ENCODE measurements around the gene CUL7.
"Not testable (repeated sequence)": the region's sequence is repeated elsewhere in the genome, so short reads cannot be mapped to it uniquely, and the experiment has no call there.

CUL7 gene

DNA sequence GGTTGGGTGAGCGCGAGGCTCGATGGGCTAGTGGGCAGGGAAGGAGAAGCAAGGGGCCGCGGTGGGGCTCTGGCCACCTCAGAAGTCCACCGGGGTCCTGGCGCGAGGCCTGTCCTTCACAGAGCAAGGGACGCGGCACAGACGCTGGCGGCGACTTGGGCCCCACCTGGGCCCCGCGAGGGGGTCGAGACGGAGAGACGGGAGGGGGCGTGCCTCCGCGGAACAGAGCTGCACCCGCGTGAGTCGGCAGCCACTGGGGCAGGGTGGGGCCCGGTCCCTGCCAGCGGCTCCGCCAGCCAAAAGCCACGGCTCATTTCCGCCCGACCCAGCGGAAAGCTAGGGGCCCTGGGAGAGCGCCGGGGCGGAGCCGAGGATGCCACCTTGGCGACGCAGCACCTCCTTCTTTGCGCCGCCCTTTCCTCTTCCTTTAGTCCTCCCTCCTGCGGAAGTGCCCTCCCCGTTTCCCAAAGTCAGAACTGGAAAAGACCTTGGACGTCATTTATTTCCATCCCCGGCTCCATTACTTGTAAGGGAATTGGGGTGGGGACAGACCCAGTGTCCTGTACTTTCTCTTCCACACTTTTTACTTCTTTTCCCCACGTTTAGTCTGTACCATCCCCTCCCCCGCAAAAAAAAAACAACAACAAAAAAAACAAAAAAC, at the start of gene CUL7:
TSS of gene CUL7 (minus strand) at position 307 of the 661 bp plus-strand sequence. CDS start 1,063 bp downstream, outside the sequence.
- DNase-seq (ENCODE audit: low read depth in 2 of 3, low spot score in 1 of 3): peak; percentile 78 to 90 (median 82)

DNA sequence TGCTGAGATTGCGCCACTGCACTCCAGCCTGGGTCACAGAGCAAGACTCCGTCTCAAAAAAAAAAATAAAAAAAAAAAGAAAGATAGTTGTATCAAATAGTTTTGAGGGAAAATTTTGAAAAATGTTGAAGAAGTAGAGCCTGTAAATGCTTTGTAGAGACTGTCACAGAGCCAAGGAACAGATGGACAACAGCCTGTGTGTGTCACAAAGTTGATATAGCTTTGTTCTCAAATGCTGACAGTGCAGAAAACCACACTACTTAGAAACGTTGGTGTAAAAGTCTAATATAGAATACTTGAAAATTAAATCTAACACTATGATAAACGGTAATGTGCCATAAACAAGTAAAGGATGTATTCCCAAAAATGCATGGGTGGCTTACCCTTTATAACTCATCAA, 47.8 kb upstream of the CUL7 start:
- DNase-seq (ENCODE audit: low read depth in 2 of 3, low spot score in 1 of 3): no peak

- DNase-seq (ENCODE audit: low read depth in 2 of 3, low spot score in 1 of 3): no peak
Observed at GRCh38 chr6:43097502-43097901, 43.9 kb upstream of the CUL7 start.

- DNase-seq (ENCODE audit: low read depth in 2 of 3, low spot score in 1 of 3): no peak
Observed at GRCh38 chr6:43097098-43097489, 43.4 kb upstream of the CUL7 start.

DNA sequence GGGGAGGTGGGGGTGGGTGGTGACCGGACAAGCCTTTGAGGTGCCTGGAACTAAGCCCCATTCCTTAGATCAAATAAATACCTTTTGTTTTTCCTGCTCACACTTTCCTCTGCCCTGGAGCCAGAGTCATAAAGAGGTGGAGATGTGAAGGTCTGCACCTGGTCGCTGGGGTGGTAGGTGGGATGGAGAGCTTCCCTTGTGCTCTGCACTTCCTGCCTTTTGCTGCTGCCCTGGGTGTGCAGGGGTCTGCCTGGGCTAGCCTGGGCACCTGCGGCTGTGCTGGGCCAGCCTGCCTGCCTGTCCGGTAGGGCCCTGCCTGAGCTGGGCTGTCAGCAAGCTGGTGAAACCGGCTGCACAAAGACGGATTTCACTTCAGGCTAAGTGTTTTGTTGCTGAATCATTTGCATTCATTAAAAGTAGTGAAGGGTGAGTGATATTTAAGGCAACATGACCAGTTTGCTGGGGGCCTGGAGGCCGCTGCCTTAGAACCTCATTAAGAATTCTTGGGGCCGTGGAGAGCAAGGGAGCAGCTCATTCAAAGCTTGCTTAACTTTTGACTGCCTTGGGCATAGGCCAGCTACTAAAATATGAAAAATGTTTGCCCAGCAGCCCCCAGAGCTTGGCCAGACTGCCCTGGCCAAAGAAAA, 42.9 kb upstream of the CUL7 start:
- no peak for DNase-seq (ENCODE audit: low read depth in 2 of 3, low spot score in 1 of 3)

DNA sequence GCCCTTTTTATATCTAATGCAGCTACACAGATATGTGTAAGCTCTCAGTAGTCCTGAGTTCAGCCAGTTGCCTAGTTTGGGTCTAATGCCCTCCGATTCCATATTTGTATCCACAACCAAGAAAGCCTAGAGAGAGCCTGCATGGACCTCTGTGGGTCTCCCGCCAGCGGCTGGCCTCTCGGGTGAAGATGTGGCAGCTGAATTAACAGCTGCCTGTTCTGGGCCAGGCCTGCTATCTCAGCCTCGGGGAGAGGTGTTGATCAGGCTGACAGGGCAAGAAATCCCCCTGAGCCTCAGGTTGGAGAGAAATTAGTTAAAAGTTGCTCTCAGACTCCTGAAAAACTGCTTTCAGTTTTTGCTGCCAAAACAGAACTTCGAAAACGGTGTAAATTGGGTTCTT, 42.3 kb upstream of the CUL7 start:
- DNase-seq (ENCODE audit: low read depth in 2 of 3, low spot score in 1 of 3): no peak

DNA sequence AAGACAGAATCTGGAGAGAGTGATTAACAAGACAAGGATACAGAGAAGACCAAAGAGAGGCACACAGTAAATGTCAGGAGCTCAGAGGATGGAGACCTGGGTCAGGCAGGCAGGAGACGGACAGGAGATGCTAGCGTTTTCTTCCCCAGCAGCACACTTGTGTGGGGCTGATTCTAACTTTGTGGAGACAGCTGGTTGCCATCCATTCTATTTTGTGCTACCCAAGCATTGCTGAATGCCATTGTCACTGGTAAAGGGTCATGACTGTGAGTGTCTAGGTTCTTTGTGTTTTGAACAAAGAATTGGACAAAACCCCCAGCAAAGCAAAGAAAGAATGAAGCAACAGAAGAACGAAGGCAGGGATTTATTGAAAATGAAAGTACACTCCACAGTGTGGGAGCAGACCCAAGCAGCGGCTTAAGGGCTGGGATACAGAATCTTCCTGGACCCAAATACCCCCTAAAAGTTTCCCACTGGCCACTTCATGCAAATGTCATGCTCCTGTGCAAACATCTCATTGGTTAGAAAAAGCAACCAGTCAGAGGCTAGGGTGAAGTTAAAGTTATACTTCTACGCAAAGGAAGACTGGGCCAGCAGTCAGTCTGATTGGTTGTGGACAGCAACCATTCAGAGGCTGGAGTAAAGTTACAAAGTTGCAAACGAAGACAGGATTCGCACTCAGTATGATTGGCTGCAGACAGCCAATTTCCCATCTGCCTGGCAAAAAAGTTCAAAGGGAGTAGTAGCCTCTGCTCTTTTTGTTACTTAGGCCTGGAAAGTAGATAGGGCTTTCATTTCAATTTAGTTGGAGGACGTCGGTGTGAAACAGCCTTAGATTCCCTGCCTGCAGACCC, 40.0 kb upstream of the CUL7 start:
- DNase-seq (ENCODE audit: low read depth in 2 of 3, low spot score in 1 of 3): no peak

DNA sequence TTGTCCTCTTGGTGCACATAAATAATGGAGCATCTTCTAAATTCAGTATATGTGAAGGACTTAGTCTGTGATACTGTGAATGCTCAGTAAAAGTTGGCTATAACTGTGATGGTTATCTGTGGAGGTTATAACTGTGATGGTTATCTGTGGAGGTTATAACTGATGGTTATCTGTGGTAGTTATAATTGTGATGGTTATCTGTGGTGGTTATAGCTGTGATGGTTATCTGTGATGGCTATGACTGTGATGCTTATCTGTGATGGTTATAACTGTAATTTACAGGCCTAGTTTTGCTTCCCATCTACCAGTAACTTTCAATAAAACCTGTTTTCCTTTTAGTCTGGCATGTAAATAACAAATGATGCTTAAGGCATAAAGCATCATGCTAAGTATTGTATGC, 39.0 kb upstream of the CUL7 start:
- no peak for DNase-seq (ENCODE audit: low read depth in 2 of 3, low spot score in 1 of 3)

DNA sequence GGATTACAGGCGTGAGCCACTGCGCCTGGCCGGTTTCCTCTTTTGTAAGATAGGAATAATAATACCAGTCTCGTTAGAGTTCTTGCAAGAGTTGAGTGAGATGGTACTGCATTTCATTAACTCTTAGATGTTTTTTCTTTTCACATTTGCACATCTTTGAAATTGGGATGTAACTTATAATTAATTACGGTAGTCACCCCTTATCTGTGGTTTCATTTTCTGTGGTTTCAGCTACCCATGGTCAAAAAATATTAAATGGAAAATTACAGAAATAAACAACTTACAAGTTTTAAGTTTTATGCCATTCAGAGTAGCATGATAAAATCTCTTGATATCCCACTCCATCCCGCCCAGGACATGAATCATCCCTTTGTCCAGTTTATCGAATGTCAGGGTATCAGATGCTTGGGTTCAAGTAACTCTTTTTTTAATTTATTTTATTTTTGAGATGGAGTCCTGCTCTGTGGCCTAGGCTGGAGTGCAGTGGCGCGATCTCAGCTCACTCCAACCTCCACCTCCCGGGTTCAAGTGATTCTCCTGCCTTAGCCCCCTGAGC, 37.9 kb upstream of the CUL7 start:
- no peak for DNase-seq (ENCODE audit: low read depth in 2 of 3, low spot score in 1 of 3)

GRCh38 chr6:43091020-43091419, 37.4 kb upstream of the CUL7 start:
- no peak for DNase-seq (ENCODE audit: low read depth in 2 of 3, low spot score in 1 of 3)

- DNase-seq (ENCODE audit: low read depth in 2 of 3, low spot score in 1 of 3): no peak
Observed at GRCh38 chr6:43090559-43090956, 36.9 kb upstream of the CUL7 start.

DNA sequence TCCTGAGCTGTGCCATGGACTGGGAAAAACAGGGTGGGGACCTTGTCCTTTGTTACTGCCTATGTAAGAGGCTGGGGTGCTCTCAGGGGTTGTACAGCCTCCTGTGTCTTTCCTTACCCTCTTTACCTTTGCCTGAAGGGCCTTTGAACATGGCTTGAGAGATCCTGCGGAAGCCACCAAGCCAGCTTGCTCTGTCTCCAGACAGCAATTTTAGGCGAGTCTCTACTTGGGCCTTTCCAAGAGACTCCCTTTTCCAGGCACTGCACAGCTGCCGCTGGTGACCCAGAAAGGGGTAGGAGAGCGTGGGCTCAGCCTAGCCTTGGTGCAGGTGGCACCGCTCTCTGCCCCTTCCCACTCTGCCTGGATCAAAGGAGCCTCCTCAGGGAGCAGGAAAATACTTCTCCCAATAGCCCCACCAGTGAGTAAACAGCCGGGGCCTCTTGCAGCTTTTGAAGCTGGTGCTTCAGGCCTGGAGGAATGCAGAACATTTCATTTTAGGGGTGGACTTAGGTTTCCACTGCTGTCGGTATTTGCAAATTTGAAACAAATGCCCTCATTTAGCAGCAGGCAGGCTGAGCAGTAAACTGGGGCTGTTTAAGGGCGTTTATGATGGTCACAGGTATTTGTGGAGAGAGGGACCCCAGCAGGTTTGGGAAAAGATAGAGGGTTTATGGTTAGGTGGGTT, 36.4 kb upstream of the CUL7 start:
- DNase-seq (ENCODE audit: low read depth in 2 of 3, low spot score in 1 of 3): no peak

- DNase-seq (ENCODE audit: low read depth in 2 of 3, low spot score in 1 of 3): no peak
Observed at GRCh38 chr6:43089467-43089866, 35.8 kb upstream of the CUL7 start.

GRCh38 chr6:43088654-43089056, 35.0 kb upstream of the CUL7 start:
- DNase-seq (ENCODE audit: low read depth in 2 of 3, low spot score in 1 of 3): no peak

DNA sequence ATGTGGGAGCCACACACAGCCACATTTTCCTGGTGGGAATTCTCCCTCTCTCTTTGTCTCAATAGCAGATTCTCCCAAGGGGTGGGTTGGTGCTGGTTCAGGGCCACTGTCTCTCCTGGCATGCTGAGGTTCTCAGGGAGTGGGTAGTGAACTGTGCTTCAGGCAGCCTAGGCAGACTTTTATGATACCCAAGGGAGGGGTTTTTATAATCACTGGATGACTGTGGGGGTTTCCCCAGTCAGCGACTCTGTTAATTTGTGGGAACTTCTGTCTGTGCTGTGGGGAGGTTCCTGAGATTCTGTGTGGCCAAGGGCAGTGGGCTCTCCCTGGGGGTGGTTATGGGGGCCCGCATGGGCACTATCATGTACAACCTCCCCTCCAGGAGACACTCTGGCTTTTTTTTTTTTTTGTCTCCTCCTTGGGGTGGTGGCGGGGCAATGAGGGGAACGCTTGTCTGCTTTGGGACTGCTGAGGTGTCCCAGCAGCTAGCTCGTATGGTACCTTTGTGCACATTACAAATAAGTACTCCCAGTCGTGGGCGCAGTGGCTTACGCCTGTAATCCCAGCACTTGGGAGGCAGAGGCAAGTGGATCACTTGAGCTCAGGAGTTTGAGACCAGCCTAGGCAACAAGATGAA, 32.5 kb upstream of the CUL7 start:
- DNase-seq (ENCODE audit: low read depth in 2 of 3, low spot score in 1 of 3): peak in 2 of 3 donors; percentile 17 to 18

DNA sequence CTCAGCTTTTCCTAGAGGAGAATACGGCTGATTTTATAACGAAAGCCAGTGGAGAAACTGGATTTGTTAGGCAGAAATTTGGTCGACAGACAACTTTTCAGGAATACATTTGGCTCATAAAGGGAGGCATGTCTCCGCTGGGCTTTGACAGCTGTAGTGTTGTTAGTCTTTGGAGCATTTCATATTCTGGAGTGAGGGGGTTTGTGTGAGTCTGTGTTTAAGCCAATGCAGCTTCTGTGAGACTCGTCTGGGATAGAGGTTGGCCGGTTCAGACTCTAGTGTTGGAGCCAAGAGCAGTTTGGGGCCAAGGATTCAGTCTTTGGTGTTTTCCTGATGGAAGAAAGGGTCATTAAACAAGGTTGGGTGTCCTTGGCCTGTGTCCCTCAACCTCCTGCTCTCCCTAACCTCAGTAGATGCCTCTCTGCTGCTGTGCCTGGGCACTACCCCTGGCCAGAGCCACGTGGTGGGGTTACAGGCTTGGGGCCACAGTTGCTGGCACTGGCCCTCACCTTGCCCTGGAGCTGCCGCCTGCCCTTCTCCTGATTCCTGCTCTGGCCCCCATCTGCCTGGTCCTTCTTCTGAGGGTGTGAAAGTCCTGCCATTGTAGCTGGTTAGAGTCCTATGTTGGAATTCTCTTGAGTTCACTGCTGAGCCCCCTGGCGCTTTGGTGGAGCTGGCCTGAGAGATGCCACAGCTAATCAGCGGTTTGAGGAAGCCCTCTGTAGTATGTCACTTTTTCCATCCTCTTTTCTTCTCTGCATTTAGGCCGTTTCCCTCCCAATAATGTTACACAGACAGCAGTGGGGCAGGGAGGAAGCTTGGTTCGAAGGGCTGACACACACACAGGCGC, 29.4 kb upstream of the CUL7 start:
- DNase-seq (ENCODE audit: low read depth in 2 of 3, low spot score in 1 of 3): no peak

DNA sequence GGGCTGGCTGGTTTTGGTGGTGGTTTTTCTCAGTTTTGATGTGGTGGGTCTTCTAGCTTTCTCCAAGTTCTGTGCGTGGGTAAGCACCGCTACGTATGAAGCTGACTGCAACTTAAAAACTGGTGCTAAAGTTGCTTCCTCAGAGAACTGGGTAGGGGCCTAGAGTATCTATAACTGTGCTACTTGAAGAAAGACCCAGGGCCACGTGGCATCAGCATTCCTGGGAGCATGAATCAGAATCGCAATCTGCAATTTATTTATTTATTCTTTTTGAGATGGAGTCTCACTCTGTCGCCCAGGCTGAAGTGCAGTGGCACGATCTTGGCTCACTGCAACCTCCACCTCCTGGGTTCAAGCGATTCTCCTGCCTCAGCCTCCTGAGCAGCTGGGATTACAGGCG, 28.3 kb upstream of the CUL7 start:
- not testable (repeated sequence) for DNase-seq (ENCODE audit: low read depth in 2 of 3, low spot score in 1 of 3)

DNA sequence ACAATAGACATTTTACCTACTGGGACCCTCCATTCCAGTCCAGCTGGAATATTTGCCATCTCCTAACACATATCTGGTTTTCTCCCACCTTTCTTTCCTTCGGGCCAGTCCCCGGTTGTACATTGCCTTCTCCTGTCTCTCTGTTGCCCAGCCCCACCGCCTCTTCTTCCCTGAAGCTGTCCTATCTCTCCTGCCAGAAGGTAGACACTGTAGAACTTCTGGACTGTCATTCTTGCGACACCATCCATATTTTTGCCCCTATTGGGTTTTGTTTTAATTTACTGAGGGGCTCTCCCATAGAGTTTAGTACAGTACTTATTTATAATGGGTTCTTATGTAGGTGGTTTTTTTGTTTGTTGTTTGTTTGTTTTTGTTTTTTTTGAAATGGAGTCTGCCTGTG, 27.4 kb upstream of the CUL7 start:
- no peak for DNase-seq (ENCODE audit: low read depth in 2 of 3, low spot score in 1 of 3)

DNA sequence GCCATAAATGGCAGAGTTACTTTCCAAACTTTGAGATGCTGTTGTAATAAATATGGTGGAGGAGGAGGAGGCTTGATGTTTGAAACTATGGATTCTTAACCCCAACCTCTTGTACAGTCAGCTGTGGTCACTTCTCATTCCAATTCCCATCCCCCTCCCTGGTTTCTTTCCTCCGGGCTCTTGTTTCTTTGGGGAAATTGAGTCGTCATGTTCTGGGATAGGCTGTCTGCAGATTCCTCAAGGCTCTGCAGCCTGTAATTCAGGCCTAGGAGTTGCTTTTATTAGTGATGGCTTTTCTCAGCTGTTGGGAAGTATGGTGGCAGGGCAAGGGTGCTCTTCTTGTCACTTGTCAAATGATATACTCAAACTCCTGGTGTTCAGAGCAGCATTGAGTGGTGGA, 25.0 kb upstream of the CUL7 start:
- DNase-seq (ENCODE audit: low read depth in 2 of 3, low spot score in 1 of 3): no peak

GRCh38 chr6:43077981-43078511, 24.4 kb upstream of the CUL7 start:
- DNase-seq (ENCODE audit: low read depth in 2 of 3, low spot score in 1 of 3): no peak

Data from stimulated activated CD4-positive, alpha-beta T cell treated with anti-CD3 and anti-CD28 coated beads, Interleukin-12 subunit alpha, Interleukin-12 subunit beta, amount 100 ng/mL, for 48 hours (primary cell).